HG02571 (cell line): ENCODE data around the gene NTMT2.
"Not testable (repeated sequence)": the region's sequence is repeated elsewhere in the genome, so short reads cannot be mapped to it uniquely, and the experiment has no call there.

Source experiments
- ATAC-seq: cut with Tn5 transposase; IDR thresholded peaks from one replicate; pipeline ENCODE4 v1.9.1; 2021; ENCODE audit warnings: mild to moderate bottlenecking, moderate library complexity; ENCODE audit not compliant: unreplicated experiment

The NTMT2 gene

GRCh38 chr1:170155055-170155454, 9.3 kb downstream of the NTMT2 start:
- ATAC-seq = no peak

GRCh38 chr1:170156594-170156993, 10.8 kb downstream of the NTMT2 start:
- no peak for ATAC-seq

- ATAC-seq = no peak
Measured at GRCh38 chr1:170157820-170158219, 12.1 kb downstream of the NTMT2 start.

GRCh38 chr1:170162459-170163246, 16.9 kb downstream of the NTMT2 start:
- ATAC-seq = no peak

GRCh38 chr1:170164103-170164763, 18.5 kb downstream of the NTMT2 start:
- ATAC-seq = no peak

- no peak for ATAC-seq
Measured at GRCh38 chr1:170166518-170167180, 20.9 kb downstream of the NTMT2 start.

GRCh38 chr1:170168265-170168664, 22.5 kb downstream of the NTMT2 start:
- ATAC-seq = no peak

- ATAC-seq = not testable (repeated sequence)
Measured at GRCh38 chr1:170170513-170170912, 24.8 kb downstream of the NTMT2 start.

GRCh38 chr1:170174395-170174794, 28.6 kb downstream of the NTMT2 start:
- ATAC-seq = no peak

- ATAC-seq = no peak
Measured at GRCh38 chr1:170175041-170175440, 29.3 kb downstream of the NTMT2 start.

GRCh38 chr1:170175484-170175883, 29.7 kb downstream of the NTMT2 start:
- ATAC-seq = no peak

GRCh38 chr1:170176772-170177171, 31.0 kb downstream of the NTMT2 start:
- ATAC-seq = no peak

GRCh38 chr1:170182442-170182841, 36.7 kb downstream of the NTMT2 start:
- ATAC-seq = no peak

- no peak for ATAC-seq
Measured at GRCh38 chr1:170192546-170192945, 46.8 kb downstream of the NTMT2 start.

- no peak for ATAC-seq
Measured at GRCh38 chr1:170194451-170194850, 48.7 kb downstream of the NTMT2 start.

GRCh38 chr1:170196490-170197236, 50.9 kb downstream of the NTMT2 start:
- ATAC-seq = no peak

GRCh38 chr1:170198090-170198489, 52.3 kb downstream of the NTMT2 start:
- no peak for ATAC-seq

- no peak for ATAC-seq
Measured at GRCh38 chr1:170198584-170198983, 52.8 kb downstream of the NTMT2 start.

GRCh38 chr1:170200161-170200560, 54.4 kb downstream of the NTMT2 start:
- no peak for ATAC-seq

GRCh38 chr1:170200621-170201397, 55.0 kb downstream of the NTMT2 start:
- ATAC-seq = no peak
